SK-N-MC (cell line): Measurements from ENCODE around the gene MYO18B.

Source experiments
- EZH2 ChIP-seq: fragments of 200-600 bp; sonication (generic); IDR thresholded peaks from one replicate; pipeline ENCODE4 v1.6.1; 2017; ENCODE audit warnings: antibody characterized with exemption
- FOXP2 ChIP-seq: optimal IDR thresholded peaks from 2 replicates; pipeline ENCODE3; 2011; ENCODE audit warnings: mild to moderate bottlenecking, moderate library complexity; ENCODE audit not compliant: insufficient read depth; ENCODE audit errors: extremely low read length, control extremely low read depth
- POLR2AphosphoS5 ChIP-seq: IDR thresholded peaks from 2 replicates; pipeline ENCODE4 v1.6.1; 2012; ENCODE audit warnings: mild to moderate bottlenecking, low read depth, low read length, borderline replicate concordance

GRCh38 chr22:25692397-25693267 lies 49.4 kb upstream of the MYO18B start:
- no peak for TF ChIP-seq POLR2AphosphoS5
- no peak for TF ChIP-seq EZH2
- TF ChIP-seq FOXP2, result no peak
